ENCODE results near the gene ME1.
"Not testable (repeated sequence)": the region's sequence is repeated elsewhere in the genome, so short reads cannot be mapped to it uniquely, and the experiment has no call there.

The ME1 gene

GRCh38 chr6:83431545-83432155 lies 799 bp upstream of the ME1 start:
- DNase-seq (ENCODE audit: low read depth), result no peak

- no peak for DNase-seq (ENCODE audit: low read depth)
Observed at GRCh38 chr6:83429857-83430610, 817 bp downstream of the ME1 start.

- no peak for DNase-seq (ENCODE audit: low read depth)
Observed at GRCh38 chr6:83429269-83429668, 1.6 kb downstream of the ME1 start.

- DNase-seq (ENCODE audit: low read depth), result no peak
Observed at GRCh38 chr6:83424392-83425018, 6.3 kb downstream of the ME1 start.

- no peak for DNase-seq (ENCODE audit: low read depth)
Observed at GRCh38 chr6:83417880-83418663, 12.8 kb downstream of the ME1 start.

- DNase-seq (ENCODE audit: low read depth), result no peak
Observed at GRCh38 chr6:83413068-83413467, 17.8 kb downstream of the ME1 start.

GRCh38 chr6:83411731-83412130 lies 19.1 kb downstream of the ME1 start:
- DNase-seq (ENCODE audit: low read depth), result no peak

GRCh38 chr6:83403191-83403590 lies 27.7 kb downstream of the ME1 start:
- no peak for DNase-seq (ENCODE audit: low read depth)

- no peak for DNase-seq (ENCODE audit: low read depth)
Observed at GRCh38 chr6:83389606-83390005, 41.2 kb downstream of the ME1 start.

- DNase-seq (ENCODE audit: low read depth), result no peak
Observed at GRCh38 chr6:83385473-83385872, 45.4 kb downstream of the ME1 start.

GRCh38 chr6:83384751-83385150 lies 46.1 kb downstream of the ME1 start:
- no peak for DNase-seq (ENCODE audit: low read depth)

GRCh38 chr6:83381949-83382348 lies 48.9 kb downstream of the ME1 start:
- no peak for DNase-seq (ENCODE audit: low read depth)

- DNase-seq (ENCODE audit: low read depth), result no peak
Observed at GRCh38 chr6:83378621-83379388, 52.0 kb downstream of the ME1 start.

GRCh38 chr6:83371423-83371822 lies 59.4 kb downstream of the ME1 start:
- DNase-seq (ENCODE audit: low read depth), result no peak

- DNase-seq (ENCODE audit: low read depth), result no peak
Observed at GRCh38 chr6:83370567-83370966, 60.3 kb downstream of the ME1 start.

GRCh38 chr6:83369692-83370091 lies 61.2 kb downstream of the ME1 start:
- DNase-seq (ENCODE audit: low read depth), result no peak

GRCh38 chr6:83368577-83368976 lies 62.3 kb downstream of the ME1 start:
- no peak for DNase-seq (ENCODE audit: low read depth)

- DNase-seq (ENCODE audit: low read depth), result no peak
Observed at GRCh38 chr6:83367104-83367503, 63.7 kb downstream of the ME1 start.

GRCh38 chr6:83365931-83366330 lies 64.9 kb downstream of the ME1 start:
- no peak for DNase-seq (ENCODE audit: low read depth)

- not testable (repeated sequence) for DNase-seq (ENCODE audit: low read depth)
Observed at GRCh38 chr6:83362349-83362748, 68.5 kb downstream of the ME1 start.

GRCh38 chr6:83359638-83360037 lies 71.2 kb downstream of the ME1 start:
- DNase-seq (ENCODE audit: low read depth), result no peak

GRCh38 chr6:83354747-83355146 lies 76.1 kb downstream of the ME1 start:
- no peak for DNase-seq (ENCODE audit: low read depth)
